Measurements from ENCODE around the gene ARL5C.
"Not testable (repeated sequence)": the region's sequence is repeated elsewhere in the genome, so short reads cannot be mapped to it uniquely, and the experiment has no call there.

Gene ARL5C

GRCh38 chr17:39173526-39174274 is 7.7 kb upstream of the ARL5C start:
- DNase-seq (ENCODE audit: low read depth), result no peak
- no peak for TF ChIP-seq CTCF (IDR thresholded peaks at IDR 0.05; ENCODE audit: insufficient read depth, low read depth, low read length, missing control alignments)
- H3K4me3 ChIP-seq (ENCODE audit: low read length), result no peak overlapping the region

DNA sequence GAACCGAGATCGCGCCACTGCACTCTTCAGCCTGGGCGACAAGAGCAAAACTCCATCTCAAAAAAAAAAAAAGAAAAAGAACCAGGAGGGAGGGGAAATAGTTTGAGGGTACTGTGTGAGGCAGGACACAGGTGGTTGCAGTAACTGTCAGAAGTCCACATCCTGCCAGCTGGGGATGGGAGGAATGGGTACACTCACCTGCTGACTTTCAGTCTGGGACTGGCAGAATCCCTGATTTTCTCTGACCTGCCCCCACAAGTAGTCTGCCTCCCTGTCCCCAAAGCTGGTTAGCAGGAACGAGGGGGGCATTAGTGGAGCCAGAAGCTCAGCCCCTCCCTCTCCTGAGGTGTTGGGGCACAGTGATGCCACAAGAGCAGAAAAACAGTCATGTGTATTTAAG is 7.1 kb upstream of the ARL5C start:
- no peak for TF ChIP-seq CTCF (IDR thresholded peaks at IDR 0.05; ENCODE audit: insufficient read depth, low read depth, low read length, missing control alignments)
- DNase-seq (ENCODE audit: low read depth), result no peak

GRCh38 chr17:39171933-39172332 is 6.0 kb upstream of the ARL5C start:
- no peak for TF ChIP-seq CTCF (IDR thresholded peaks at IDR 0.05; ENCODE audit: insufficient read depth, low read depth, low read length, missing control alignments)
- DNase-seq (ENCODE audit: low read depth), result no peak
- no peak overlapping the region for H3K4me3 ChIP-seq (ENCODE audit: low read length)

More for the DNA sequence above, 7.1 kb upstream of the ARL5C start:
- no peak overlapping the region for H3K4me3 ChIP-seq (ENCODE audit: low read length)

DNA sequence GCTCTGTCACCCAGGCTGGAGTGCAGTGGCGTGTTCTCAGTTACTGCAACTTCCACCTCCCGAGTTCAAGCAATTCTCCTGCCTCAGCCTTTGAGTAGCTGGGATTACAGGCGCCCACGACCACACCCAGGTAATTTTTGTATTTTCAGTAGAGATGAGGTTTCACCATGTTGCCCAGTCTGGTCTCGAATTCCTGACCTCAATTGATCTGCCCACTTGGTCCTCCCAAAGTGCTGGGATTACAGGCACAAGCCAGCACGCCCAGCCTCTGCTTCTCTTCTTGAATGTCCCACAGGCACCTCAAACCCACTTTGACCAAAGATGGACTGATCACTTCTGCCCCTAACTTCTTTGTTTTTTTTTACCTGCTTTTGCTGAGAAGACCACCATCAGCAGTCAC is 4.6 kb upstream of the ARL5C start:
- no peak overlapping the region for H3K4me3 ChIP-seq (ENCODE audit: low read length)
- no peak for TF ChIP-seq CTCF (IDR thresholded peaks at IDR 0.05; ENCODE audit: insufficient read depth, low read depth, low read length, missing control alignments)
- DNase-seq (ENCODE audit: low read depth), result no peak

GRCh38 chr17:39170109-39170508 is 4.1 kb upstream of the ARL5C start:
- no peak overlapping the region for H3K4me3 ChIP-seq (ENCODE audit: low read length)
- DNase-seq (ENCODE audit: low read depth), result no peak
- no peak for TF ChIP-seq CTCF (IDR thresholded peaks at IDR 0.05; ENCODE audit: insufficient read depth, low read depth, low read length, missing control alignments)

DNA sequence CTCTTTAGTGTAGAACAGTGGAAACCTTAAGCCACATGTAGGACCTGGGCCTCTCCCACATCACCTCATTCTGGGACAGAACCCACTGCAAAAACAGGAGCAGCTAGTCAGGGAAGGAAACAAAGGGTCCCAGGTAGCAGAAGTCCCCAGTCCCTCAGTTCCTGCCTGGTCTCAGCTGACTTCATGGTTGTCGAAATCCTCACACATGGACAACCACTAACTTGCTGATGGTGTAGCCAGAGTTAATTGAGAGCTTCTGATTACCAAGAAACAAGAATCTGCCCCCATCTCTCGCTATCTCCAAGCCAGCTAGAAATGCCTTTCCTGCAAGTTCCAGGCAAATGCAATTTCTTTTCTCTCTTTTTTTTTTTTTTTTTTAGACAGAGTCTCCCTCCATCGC is 3.6 kb upstream of the ARL5C start:
- no peak for TF ChIP-seq CTCF (IDR thresholded peaks at IDR 0.05; ENCODE audit: insufficient read depth, low read depth, low read length, missing control alignments)

DNA sequence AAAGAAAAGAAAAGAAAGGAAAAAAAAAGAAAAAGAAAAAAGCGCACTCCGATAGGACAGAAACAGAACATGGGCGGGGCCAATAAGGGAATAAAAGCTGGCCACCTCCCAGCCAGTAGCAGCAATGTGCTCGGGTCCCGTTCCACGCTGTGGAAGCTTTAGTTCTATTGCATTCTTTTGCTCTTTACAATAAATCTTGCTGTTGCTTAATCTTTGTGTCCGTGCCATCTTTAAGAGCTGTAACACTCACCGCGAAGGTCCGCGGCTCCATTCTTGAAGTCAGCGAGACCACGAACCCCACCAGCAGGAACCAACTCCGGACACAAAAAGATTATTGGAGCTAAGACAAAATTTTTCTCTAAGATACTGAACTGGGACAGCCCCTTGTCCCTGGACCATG is 3.1 kb upstream of the ARL5C start:
- DNase-seq (ENCODE audit: low read depth), result no peak
- H3K4me3 ChIP-seq (ENCODE audit: low read length), result no peak overlapping the region
- no peak for TF ChIP-seq CTCF (IDR thresholded peaks at IDR 0.05; ENCODE audit: insufficient read depth, low read depth, low read length, missing control alignments)

More for the DNA sequence above, 3.6 kb upstream of the ARL5C start:
- H3K4me3 ChIP-seq (ENCODE audit: low read length), result no peak overlapping the region
- no peak for DNase-seq (ENCODE audit: low read depth)

DNA sequence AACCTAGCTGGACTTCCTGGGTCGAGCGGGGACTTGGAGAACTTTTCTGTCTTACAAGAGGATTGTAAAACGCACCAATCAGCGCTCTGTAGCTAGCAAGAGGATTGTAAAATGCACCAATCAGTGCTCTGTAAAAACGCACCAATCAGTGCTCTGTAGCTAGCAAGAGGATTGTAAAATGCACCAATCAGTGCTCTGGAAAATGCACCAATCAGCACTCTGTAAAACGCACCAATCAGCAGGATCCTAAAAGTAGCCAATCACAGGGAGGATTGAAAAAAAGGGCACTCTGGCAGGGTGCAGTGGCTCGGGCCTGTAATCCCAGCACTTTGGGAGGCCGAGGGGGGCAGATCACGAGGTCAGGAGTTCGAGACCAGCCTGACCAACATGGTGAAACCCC is 2.5 kb upstream of the ARL5C start:
- DNase-seq (ENCODE audit: low read depth); H3K4me3 ChIP-seq (ENCODE audit: low read length): not testable (repeated sequence)
